Renal cortical epithelial cell (primary cell): ENCODE data around the gene RHOT1. TPM values are rescaled to one million over a fixed set of nuclear protein-coding genes. Genes with fewer than 3 reads are reported as not detected.
"Not testable (repeated sequence)": the region's sequence is repeated elsewhere in the genome, so short reads cannot be mapped to it uniquely, and the experiment has no call there.

ENCODE experiments used
- DNase-seq: peaks from one replicate; pipeline ENCODE4 v3.0.0-alpha.2; 2011; ENCODE audit warnings: low read depth
- total RNA-seq: library from RNA; depleted of rRNA; stranded (reverse); fragments of >200 nt; gene quantifications from 2 replicates; pipeline ENCODE4 v1.2.3, GENCODE V29; 2014

Gene RHOT1
- total RNA-seq, 1 donor from 2014 or later: 62.3 TPM

DNA sequence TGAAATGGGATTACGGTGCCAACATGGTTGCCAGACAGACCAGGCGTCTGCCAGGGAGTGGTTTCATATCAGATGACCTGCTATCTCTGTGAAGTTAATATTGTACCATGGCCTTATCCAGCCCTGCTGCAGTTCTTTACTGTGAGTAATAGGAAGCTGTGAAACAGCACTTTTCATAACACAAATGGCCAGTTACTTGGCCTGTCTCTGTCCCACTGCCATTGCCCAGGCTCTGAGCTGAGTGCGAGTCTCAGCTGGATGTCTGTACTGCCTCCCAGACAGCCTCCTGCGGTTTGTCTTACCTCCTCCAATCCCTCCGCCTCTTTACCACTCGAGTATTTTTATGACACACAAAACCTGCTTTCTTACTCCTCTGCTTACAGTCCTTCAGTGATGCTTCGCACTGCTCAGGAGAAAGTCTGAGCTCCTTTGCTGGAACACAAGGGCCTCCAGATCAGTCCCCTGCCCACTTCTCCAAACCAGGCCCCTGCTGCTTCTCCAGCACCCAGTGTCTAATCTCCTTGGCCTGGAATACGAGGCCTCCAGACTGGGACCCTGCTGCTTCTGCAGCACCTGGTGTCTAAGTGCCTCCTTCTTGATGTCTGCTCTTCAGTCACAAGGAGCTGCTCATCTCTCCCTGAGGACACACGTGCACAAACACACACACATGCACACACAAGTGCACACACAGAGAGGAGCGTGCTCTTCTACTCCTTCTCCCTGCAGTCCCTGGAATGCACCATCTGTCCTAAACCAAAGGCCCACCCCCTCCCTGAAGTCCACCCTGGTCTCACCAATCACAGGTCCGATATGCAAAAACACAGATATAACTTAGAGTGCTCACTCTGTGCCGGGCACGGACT, 17.1 kb upstream of the RHOT1 start:
- DNase-seq: no peak

DNA sequence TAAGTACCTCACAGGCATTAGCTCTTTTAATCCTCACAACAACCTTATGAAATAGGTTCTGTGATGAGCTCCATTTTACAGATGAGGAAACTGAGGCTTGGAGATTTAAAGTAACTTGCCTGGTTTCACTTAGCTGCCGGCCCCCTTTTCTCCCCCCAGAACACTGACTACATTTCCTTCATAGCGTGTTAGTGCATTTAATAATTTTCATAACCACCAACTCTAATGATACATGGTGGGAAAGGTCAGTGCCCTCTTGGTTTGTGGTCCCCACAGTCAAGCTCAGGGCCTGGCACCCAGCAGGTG, 16.5 kb upstream of the RHOT1 start:
- DNase-seq: no peak

DNA sequence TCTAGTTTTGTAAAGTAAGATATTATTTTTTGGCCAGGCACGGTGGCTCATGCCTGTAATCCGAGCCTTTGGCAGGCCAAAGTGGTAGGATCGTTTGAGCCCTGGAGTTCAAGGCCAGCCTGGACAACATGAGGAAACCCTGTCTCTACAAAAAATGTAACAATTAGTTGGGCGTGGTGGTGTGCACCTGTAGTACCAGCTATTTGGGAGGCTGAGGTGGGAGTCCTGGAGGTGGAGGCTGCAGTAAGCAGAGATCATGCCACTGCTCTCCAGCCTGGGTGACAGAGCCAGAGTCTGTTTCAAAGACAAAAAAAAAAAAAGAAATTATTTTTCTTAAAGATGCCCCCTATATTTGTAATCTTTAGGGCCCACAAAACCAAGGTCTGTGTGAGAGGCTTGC, 16.0 kb upstream of the RHOT1 start:
- no peak for DNase-seq

DNA sequence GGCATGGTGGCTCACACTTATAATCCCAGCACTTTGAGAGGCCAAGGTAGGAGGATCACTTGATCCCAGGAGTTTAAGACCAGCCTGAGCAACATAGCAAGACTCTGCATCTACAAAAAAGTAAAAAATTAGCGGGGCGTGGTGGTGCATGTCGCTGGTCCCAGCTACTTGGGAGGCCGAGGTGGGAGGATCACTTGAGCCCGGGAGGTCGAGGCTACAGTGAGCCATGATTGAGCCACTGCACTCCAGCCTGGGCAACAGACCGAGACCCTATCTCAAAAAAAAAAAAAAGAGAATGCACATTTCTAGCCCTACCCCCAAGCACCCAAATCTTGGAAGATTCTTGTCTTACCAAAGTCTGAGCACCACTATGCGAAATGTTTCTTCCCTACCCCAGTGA, 15.6 kb upstream of the RHOT1 start:
- no peak for DNase-seq

DNA sequence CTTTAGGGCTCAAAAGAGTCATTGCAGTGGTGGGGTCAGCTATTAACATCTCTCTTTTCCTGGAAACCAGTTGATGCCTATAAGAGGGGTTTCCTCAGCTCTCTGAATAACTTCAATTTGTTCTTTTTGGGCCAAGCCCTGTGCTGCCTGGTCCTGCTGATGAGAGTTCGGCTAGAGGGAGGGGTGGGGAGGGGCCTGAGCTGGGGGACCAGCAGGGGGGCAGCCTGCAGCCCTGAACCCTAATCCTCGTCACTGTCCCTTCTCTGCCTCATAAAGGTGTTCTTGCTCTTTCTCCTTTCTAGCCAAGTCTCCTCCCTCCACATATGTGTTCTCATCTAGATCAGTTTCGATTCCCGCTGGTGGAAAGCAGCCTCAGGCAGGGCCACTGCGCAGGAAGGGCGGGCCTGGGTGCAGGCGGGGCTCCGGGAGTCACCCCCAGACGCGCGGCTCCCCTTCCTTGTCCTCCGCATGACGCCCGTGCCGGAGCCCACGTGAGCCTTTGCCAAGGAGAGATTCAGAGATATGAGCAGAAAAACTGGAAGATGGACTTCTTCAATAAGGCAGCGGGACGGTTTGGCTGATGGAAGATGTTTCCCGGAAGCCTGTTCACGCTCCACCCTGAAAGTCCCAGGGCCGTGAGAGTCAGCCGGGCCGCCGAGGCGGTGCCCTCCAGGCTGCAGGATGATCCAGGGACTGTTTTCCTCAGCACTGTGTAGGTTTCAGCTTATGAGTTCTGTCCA, 15.0 kb upstream of the RHOT1 start:
- DNase-seq: peak; percentile 44

DNA sequence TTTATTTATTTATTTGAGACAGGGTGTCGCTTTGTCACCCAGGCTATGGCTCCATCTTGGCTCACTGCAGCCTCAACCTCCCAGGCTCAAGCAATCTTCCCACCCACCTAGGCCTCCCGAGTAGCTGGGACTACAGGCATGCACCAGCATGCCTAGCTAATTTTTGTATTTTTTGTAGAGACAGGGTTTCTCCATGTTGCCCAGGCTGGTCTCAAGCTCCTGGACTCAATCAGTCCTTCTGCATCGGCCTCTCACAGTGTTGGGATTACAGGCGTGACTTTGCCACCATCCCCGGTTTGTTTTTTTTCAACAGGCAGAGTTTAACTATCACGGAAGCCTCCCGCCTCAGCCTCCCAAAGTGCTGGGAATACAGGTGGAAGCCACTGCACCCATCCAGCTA, 13.8 kb upstream of the RHOT1 start:
- not testable (repeated sequence) for DNase-seq

DNA sequence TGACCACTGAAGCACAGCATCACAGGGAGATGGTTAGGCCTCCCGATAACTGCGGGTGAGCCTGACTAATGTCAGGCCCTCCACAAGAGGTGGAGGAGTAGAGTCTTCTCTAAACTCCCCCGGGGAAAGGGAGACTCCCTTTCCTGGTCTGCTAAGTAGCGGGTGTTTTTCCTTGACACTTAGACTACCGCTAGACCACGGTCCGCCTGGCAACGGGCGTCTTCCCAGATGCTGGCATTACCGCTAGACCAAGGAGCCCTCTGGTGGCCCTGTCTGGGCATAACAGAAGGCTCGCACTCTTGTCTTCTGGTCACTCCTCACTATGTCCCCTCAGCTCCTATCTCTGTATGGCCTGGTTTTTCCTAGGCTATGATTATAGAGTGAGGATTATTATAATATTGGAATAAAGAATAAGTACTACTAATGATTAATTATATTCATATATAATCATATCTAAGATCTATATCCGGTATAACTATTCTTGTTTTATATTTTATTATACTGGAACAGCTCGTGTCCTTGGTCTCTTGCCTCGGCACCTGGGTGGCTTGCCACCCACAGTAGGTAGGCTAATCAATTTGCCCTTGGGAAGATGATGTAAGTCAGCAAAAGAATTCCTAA, 6.7 kb upstream of the RHOT1 start:
- DNase-seq: not testable (repeated sequence)

DNA sequence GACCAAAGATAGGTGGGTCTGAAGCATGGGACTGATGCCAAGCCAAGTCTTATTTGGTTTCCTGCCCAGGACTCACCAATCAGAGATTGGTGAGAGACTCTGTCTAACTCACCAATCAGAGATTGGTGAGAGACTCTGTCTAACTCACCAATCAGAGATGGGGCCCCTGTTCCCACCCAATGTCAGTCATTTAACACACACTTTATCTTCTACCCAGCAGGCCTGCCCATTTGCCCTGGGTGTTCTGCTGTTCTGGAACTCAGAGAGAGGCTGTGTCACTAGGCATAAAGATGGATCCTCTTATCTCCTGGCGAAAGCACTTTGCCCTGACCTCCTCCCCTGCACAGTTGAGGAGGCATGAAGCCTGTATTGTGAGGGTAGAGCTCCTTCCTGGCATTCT, 5.4 kb upstream of the RHOT1 start:
- no peak for DNase-seq

DNA sequence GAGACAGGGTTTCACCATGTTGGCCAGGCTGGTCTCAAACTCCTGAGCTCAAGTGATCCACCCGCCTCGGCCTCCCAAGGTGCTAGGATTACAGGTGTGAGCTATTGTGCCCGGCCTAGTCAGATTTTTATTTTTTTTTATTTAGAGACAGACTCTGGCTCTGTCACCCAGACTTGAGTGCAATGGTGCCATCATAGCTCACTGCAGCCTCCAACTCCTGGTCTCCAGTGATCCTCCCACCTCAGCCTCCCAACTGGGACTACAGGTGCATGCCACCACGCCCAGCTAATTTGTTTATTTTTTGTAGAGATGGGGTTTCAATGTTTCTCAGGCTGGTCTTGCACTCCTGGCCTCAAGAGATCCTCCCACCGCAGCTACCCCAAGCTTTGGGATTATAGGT, 2.8 kb upstream of the RHOT1 start:
- DNase-seq: not testable (repeated sequence)

DNA sequence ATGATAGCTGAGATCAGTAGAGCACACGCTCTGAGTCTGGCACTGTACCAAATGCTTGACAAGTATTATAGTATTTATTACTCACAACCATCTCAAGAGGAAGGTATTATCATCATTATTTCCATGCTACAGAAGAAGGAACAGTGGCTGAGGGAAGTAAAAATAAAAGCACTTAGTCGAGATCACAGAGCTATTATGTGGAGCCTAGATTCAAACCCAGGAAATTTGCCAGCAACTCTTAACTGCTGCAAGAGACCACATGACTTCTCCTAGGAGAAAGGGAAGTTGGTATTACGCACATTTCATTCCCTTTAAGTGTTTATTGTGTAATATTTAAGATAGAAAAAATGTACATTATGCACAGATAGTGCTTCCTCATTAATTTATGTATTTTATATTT, 1.0 kb upstream of the RHOT1 start:
- DNase-seq: peak; percentile 83

DNA sequence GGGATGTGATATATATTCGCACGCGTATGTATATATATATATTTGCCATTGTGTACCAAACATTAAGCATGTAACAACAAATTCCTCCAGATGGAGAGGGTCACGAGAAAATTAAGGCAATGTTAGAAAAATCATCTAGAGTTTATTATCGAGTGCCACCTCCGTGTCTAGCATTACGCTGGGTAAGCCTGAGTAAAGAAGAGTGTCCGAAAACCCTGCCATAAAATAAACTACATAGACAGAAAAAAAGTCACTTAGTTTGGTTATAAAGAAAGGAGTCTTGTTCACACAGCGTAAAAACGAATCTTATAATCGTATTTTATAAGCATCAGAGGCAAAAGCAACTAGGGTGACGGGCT, 644 bp upstream of the RHOT1 start:
- DNase-seq: no peak

DNA sequence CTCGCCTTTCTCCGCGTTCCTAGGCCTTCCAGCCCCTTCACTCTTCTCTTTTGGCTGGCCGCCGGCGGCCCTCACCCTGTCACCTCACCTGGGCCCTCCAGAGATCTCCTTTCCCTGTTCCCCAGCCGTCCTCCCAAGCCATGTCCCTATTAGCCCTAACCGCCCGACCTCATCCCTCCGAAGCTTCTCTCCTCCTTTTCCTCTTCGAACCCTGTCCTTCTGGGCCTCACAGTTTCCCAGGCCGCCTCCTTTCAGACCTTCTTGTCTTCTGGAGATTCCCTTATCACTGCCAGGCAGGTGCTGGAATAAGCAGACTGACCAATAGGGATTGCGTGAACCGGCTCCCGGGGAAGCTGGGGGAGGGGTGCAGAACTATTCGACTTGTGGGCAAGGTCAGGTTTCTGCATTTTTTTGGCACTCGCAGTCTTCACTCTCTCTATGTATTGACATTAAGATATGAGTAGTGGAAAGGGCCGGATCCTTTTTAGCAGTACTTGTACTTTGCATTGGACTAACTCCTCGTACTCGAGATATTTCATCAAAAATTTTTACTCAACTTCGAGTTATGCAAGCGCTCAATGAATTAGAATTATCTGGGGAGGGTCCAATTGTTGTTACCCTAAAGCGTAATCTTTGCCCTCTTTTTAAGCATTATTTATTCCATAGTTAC, 690 bp downstream of the RHOT1 start:
- peak; percentile 56 for DNase-seq

DNA sequence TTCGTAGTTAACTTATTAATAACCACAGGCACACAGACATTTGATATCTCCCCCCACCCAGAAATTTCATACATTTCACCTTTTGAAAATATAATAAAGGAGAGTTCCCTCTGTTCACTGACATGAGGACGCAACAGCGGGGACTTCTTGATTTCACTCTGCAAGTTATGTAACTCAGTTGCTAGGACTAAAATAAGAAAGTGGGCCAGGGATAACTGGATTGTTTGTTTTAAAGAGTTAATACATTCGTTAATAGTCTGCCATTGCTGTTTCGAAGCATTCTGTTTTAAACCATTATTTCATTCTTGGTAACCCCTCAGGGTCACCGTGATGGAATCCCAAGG, 1.2 kb downstream of the RHOT1 start:
- no peak for DNase-seq

DNA sequence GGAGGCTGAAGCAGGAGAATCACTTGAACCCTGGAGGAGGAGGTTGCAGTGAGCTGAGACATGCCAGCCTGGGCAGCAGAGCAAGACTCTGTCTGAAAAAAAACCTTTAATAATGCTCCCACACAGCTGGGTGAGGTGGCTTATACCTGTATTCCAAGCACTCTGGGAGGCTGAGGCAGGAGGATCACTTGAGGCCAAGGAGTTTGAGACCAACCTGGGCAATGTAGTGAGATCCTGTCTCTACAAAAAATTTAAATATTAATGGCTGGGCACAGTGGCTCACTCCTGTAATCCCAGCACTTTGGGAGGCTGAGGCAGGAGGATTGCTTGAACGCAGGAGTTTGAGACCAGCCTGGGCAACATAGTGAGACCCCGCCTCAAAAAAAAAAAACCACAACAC, 2.1 kb downstream of the RHOT1 start:
- DNase-seq: not testable (repeated sequence)

DNA sequence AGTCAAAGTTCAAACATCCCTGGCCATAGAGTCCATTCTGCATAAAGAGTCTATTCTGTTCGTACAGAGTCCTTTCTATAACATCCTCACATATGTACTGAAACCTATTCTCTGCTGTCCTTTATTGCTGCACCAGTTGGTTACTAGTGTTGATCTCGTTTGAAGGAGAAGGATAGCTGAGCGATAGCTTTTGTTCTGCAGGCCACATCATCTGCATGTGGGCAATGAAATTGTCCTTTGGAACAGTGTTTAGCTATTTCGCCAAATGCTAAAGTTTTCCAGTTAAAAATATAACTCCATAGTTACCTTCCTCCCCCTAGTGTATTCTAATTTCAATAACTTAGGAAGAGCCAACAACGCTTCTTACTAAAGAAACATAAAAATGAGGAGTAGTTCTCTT, 6.0 kb downstream of the RHOT1 start:
- DNase-seq: no peak

DNA sequence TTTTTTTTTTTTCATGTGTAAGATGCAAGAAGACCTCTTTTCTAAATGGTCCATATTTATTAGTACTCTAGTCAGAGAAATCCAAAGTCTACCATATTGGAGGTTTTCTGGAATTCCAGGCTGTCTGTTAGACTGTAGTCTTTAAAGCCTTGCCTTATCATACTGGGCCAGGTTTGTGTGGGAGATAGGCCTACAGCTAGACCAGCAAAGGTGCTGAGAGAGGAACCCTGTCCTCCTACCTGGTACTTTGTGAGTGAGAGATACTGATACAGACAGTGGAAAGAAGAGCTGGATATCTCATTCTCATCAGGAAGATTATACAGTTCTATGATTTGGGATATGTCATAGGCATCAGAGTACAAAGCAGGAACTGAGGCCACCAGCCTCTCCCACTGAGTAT, 8.1 kb downstream of the RHOT1 start:
- DNase-seq: no peak

DNA sequence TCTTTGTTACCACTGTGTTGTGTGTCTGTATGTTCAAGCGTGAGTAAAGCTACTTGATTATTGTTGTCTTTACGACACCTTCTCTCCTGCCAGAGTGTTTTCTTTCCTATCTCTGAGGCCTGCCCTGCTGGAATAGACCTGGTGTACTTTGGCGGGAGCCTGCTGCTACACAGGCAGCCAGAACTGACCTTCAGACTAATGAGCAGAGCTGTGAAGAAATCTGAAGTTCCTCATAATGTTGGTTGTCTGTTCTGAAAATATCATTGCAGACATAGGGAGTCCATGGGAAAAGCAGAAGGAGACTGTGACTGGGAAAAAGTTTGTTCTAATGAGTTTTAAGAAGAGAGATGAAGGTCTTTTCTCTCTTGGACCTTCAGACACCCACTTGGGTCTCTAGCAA, 9.8 kb downstream of the RHOT1 start:
- DNase-seq: no peak

DNA sequence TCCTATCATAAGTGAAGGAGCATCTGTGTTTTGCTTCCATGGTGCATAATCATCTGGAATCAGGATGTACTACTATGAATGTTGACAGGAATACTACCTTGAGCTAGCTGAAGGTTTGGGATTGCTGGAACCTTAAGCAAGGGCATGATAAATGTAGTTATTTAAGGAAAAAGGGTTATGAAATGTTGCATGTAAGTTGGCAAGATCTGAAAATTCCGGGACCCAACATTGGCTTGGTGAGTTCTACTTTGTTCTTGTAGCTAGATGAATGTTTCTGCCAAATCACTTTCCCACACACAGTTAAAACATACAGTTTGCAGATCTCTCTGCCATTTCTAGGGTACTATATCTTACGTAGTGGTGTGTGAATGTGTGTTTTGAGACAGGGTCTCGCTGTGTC, 13.6 kb downstream of the RHOT1 start:
- DNase-seq: no peak

DNA sequence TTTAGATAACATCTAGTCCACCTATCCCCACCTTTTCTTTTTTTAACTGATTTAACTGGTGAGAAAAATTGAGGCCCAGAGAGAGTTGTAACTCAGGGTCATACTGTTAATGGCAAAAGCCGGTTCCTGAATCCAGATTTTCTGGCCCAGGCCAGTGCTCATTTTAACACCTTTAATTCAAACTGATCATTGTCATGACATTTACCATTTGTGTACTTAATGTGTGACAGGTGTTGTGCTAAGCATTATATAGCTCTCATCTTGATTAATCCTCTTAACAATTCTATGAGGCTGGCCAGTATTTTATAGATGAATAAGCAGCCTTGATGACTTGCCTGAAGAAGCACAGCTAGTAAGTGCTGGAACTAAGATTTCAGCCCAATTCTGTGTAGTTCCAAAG, 14.4 kb downstream of the RHOT1 start:
- DNase-seq: no peak

DNA sequence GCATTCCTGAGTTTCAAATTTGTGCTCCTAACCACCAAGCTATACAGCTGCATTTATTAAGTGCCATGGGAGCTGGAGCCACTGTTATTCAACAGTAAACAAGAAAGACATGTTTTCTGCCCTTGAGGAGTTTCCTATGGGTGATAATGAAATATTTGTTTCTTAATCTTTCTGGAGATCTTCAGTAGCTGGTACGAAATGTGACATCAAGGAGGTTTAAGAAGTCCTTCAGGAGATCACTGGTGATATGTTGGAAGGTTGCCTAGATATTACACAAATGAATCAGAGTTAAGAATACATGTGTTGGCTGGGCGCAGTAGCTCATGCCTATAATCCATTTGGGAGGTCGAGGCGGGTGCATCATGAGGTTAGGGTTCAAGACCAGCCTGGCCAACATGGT, 14.9 kb downstream of the RHOT1 start:
- DNase-seq: no peak

DNA sequence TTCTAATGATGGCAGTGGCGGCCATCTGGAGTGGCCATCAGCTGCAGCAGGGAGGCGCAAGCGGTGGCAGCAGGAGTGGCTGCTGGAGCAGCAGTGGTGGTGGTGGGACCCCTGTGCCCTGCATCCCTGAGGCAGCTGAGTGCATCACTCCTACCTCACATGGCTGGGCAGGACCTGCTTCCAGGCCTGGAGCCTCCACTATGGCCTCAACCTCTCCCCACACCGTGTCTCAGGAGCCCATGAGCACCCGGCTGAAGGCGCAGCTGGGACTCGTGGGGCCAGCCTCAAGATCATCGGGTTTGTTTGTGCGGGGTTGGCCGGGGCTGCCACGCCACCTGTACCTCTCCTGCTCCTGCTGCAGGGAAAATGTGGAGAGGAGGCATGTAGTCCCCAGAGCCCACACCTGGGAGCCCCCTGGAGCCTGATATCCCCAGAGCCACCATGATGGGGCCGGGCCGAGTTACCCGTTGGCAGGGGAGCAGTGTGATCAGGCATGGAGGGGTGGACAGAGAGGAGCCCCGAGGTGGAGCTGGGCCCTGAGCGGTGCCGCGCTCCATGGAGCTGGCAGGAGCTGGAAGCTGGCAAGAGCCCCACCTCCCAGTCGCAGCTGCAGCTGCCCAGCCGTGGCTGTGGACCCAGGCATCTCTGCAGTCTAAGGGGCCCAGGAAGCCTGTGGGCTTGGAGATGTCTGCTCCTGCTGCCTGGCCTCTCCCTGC, 16.7 kb downstream of the RHOT1 start:
- no peak for DNase-seq
